ENCODE measurements around the gene NRXN3.

NRXN3 gene

GRCh38 chr14:78248501-78249090 lies 78.4 kb downstream of the NRXN3 start:
- DNase-seq: no peak

- DNase-seq: no peak
Observed at GRCh38 chr14:78251308-78251707, 81.1 kb downstream of the NRXN3 start.

GRCh38 chr14:78253986-78254385 lies 83.8 kb downstream of the NRXN3 start:
- DNase-seq: peak; percentile 50

- peak; percentile 59 for DNase-seq
Observed at GRCh38 chr14:78254911-78255461, 84.8 kb downstream of the NRXN3 start.

- DNase-seq: no peak
Observed at GRCh38 chr14:78259831-78260230, 89.7 kb downstream of the NRXN3 start.

- no peak for DNase-seq
Observed at GRCh38 chr14:78278464-78279250, 108.5 kb downstream of the NRXN3 start.

GRCh38 chr14:78282437-78282836 lies 112.3 kb downstream of the NRXN3 start:
- DNase-seq: no peak

GRCh38 chr14:78286210-78286609 lies 116.0 kb downstream of the NRXN3 start:
- no peak for DNase-seq

GRCh38 chr14:78292003-78292402 lies 121.8 kb downstream of the NRXN3 start:
- no peak for DNase-seq

GRCh38 chr14:78297858-78298257 lies 127.7 kb downstream of the NRXN3 start:
- DNase-seq: no peak

GRCh38 chr14:78298298-78298697 lies 128.1 kb downstream of the NRXN3 start:
- no peak for DNase-seq

GRCh38 chr14:78302841-78303240 lies 132.7 kb downstream of the NRXN3 start:
- no peak for DNase-seq

GRCh38 chr14:78307671-78308070 lies 137.5 kb downstream of the NRXN3 start:
- DNase-seq: no peak

- no peak for DNase-seq
Observed at GRCh38 chr14:78308079-78308478, 137.9 kb downstream of the NRXN3 start.

GRCh38 chr14:78310272-78310671 lies 140.1 kb downstream of the NRXN3 start:
- no peak for DNase-seq

- no peak for DNase-seq
Observed at GRCh38 chr14:78313499-78313898, 143.3 kb downstream of the NRXN3 start.

- no peak for DNase-seq
Observed at GRCh38 chr14:78314484-78314883, 144.3 kb downstream of the NRXN3 start.

- no peak for DNase-seq
Observed at GRCh38 chr14:78316052-78316451, 145.9 kb downstream of the NRXN3 start.

GRCh38 chr14:78316786-78317185 lies 146.6 kb downstream of the NRXN3 start:
- no peak for DNase-seq

GRCh38 chr14:78319406-78319805 lies 149.2 kb downstream of the NRXN3 start:
- no peak for DNase-seq

- no peak for DNase-seq
Observed at GRCh38 chr14:78319887-78320635, 149.9 kb downstream of the NRXN3 start.

- DNase-seq: peak; percentile 9
Observed at GRCh38 chr14:78324353-78324752, 154.2 kb downstream of the NRXN3 start.

- DNase-seq: no peak
Observed at GRCh38 chr14:78325911-78326310, 155.7 kb downstream of the NRXN3 start.
